Glomerular visceral epithelial cell (primary cell): ENCODE data around the gene GBP4.
"Not testable (repeated sequence)": the region's sequence is repeated elsewhere in the genome, so short reads cannot be mapped to it uniquely, and the experiment has no call there.

ENCODE experiments used
- DNase-seq: peaks from one replicate; pipeline ENCODE4 v3.0.0-alpha.2; 2016; ENCODE audit errors: extremely low spot score

GBP4 gene

GRCh38 chr1:89198491-89199072 lies at the start of gene GBP4:
Gene GBP4 (minus strand): TSS chr1:89198942. CDS start chr1:89198834, 108 bp downstream.
- DNase-seq, result peak; percentile 5

GRCh38 chr1:89243046-89243445 lies 44.3 kb upstream of the GBP4 start:
- no peak for DNase-seq

- no peak for DNase-seq
Measured at GRCh38 chr1:89221341-89221740, 22.6 kb upstream of the GBP4 start.

- DNase-seq, result not testable (repeated sequence)
Measured at GRCh38 chr1:89219851-89220250, 21.1 kb upstream of the GBP4 start.

GRCh38 chr1:89218941-89219340 lies 20.2 kb upstream of the GBP4 start:
- not testable (repeated sequence) for DNase-seq

- DNase-seq, result no peak
Measured at GRCh38 chr1:89213347-89213746, 14.6 kb upstream of the GBP4 start.

GRCh38 chr1:89211035-89211634 lies 12.4 kb upstream of the GBP4 start:
- DNase-seq, result no peak

GRCh38 chr1:89206373-89206772 lies 7.6 kb upstream of the GBP4 start:
- DNase-seq, result no peak

GRCh38 chr1:89203166-89203565 lies 4.4 kb upstream of the GBP4 start:
- no peak for DNase-seq

GRCh38 chr1:89201106-89201794 lies 2.5 kb upstream of the GBP4 start:
- no peak for DNase-seq

GRCh38 chr1:89200663-89201062 lies 1.9 kb upstream of the GBP4 start:
- DNase-seq, result no peak

GRCh38 chr1:89199525-89200031 lies 836 bp upstream of the GBP4 start:
- DNase-seq, result no peak

GRCh38 chr1:89198081-89198480 lies 661 bp downstream of the GBP4 start:
- no peak for DNase-seq

GRCh38 chr1:89195476-89195875 lies 3.3 kb downstream of the GBP4 start:
- DNase-seq, result no peak

GRCh38 chr1:89191314-89191713 lies 7.4 kb downstream of the GBP4 start:
- no peak for DNase-seq

- no peak for DNase-seq
Measured at GRCh38 chr1:89190017-89190416, 8.7 kb downstream of the GBP4 start.

GRCh38 chr1:89179343-89179742 lies 19.4 kb downstream of the GBP4 start:
- no peak for DNase-seq

- no peak for DNase-seq
Measured at GRCh38 chr1:89176971-89177370, 21.8 kb downstream of the GBP4 start.

GRCh38 chr1:89175601-89176256 lies 23.0 kb downstream of the GBP4 start, which contains the start of gene GBP7:
Gene GBP7 (minus strand): TSS chr1:89176003. CDS start chr1:89171935, 4,068 bp downstream.
- DNase-seq, result no peak

- no peak for DNase-seq
Measured at GRCh38 chr1:89174491-89174890, 24.3 kb downstream of the GBP4 start.

GRCh38 chr1:89172468-89173143 lies 26.1 kb downstream of the GBP4 start:
- no peak for DNase-seq

- no peak for DNase-seq
Measured at GRCh38 chr1:89171067-89171438, 27.7 kb downstream of the GBP4 start.
